H1 (cell line): ENCODE measurements around the gene CCDC127. TPM values are rescaled to one million over a fixed set of nuclear protein-coding genes. Genes with fewer than 3 reads are reported as not detected.

Source experiments
- CTCF ChIA-PET: fragments of 300-600 bp; sonication (Branson Sonifier 250); formaldehyde crosslinking; loops from one replicate; lab custom pipeline; 2021; ENCODE audit not compliant: partially characterized antibody; lab: Charles Lee
- POLR2A ChIA-PET: fragments of 300-600 bp; sonication (Branson Sonifier 250); formaldehyde crosslinking; loops from one replicate; lab custom pipeline; 2021; ENCODE audit warnings: inconsistent platforms; ENCODE audit not compliant: partially characterized antibody; lab: Charles Lee
- DNase-seq, 2 experiments: peaks; one replicate each; pipeline versions ENCODE4 v3.0.0 to v3.0.0-alpha.2; 2010 to 2022; ENCODE audit warnings: low spot score in 2 of 2, low read depth in 1 of 2, mixed read lengths in 1 of 2
- FAIRE-seq: peaks from 2 replicates; lab custom pipeline; 2011; peaks lifted over from hg19 to GRCh38; lab: Jason Lieb, UNC
- H2AFZ ChIP-seq: 2 replicates; pipeline ENCODE4 v1.8.1; 2012; ENCODE audit warnings: low read length, inconsistent platforms
- H2AK5ac ChIP-seq: 2 replicates; pipeline ENCODE4 v1.6.1; 2013; ENCODE audit warnings: low read depth, low read length
- H2BK120ac ChIP-seq: replicated peaks from 2 replicates; pipeline ENCODE3; 2013; ENCODE audit warnings: low read depth, low read length, inconsistent platforms
- H2BK12ac ChIP-seq: 2 replicates; pipeline ENCODE4 v1.6.1; 2013; ENCODE audit warnings: low read depth, low read length
- H2BK15ac ChIP-seq: 2 replicates; pipeline ENCODE4 v1.6.1; 2013; ENCODE audit warnings: low read length
- H2BK20ac ChIP-seq: 2 replicates; pipeline ENCODE4 v1.6.1; 2013; ENCODE audit warnings: low read length
- H2BK5ac ChIP-seq: 2 replicates; pipeline ENCODE4 v1.6.1; 2013; ENCODE audit warnings: low read depth, low read length
- H3K14ac ChIP-seq: 2 replicates; pipeline ENCODE4 v1.6.1; 2013; ENCODE audit warnings: inconsistent platforms; ENCODE audit not compliant: insufficient read length
- H3K18ac ChIP-seq: 2 replicates; pipeline ENCODE4 v1.6.1; 2013; ENCODE audit warnings: low read length; ENCODE audit errors: extremely low read depth
- H3K23ac ChIP-seq: 2 replicates; pipeline ENCODE4 v1.6.1; 2013; ENCODE audit warnings: inconsistent platforms; ENCODE audit not compliant: insufficient read length
- H3K23me2 ChIP-seq: 2 replicates; pipeline ENCODE4 v1.6.1; 2013; ENCODE audit warnings: low read depth, low read length
- H3K27ac ChIP-seq: 2 replicates; pipeline ENCODE4 v1.6.1; 2011; ENCODE audit warnings: low read depth, low read length, inconsistent platforms
- H3K27me3 ChIP-seq, 4 experiments: replicated peaks in 1 of 4; 1 replicate in 1 of 4; 2 replicates in 3 of 4; pipeline versions ENCODE4 v1.6.1 to v1.8.1; 2011 to 2013; ENCODE audit warnings: low read length in 3 of 4, mild to moderate bottlenecking in 3 of 4, inconsistent platforms in 2 of 4, mixed read lengths in 2 of 4, moderate library complexity in 1 of 4; ENCODE audit not compliant: control insufficient read depth in 3 of 4, insufficient read depth in 3 of 4; ENCODE audit errors: extremely low read depth in 1 of 4
- H3K36me3 ChIP-seq, 4 experiments: 2 replicates each; pipeline versions ENCODE4 v1.6.1 to v1.8.1; 2011 to 2013; ENCODE audit warnings: mild to moderate bottlenecking in 4 of 4, low read length in 3 of 4, moderate library complexity in 2 of 4, control low read depth in 1 of 4, inconsistent platforms in 1 of 4; ENCODE audit not compliant: insufficient read depth in 4 of 4, control insufficient read depth in 2 of 4
- H3K4ac ChIP-seq: replicated peaks from 2 replicates; pipeline ENCODE3; 2013; ENCODE audit warnings: low read length, low read depth, mixed read lengths, inconsistent platforms; ENCODE audit not compliant: insufficient read length
- H3K4me1 ChIP-seq, 4 experiments: replicated peaks in 1 of 4; 1 replicate in 1 of 4; 2 replicates in 3 of 4; pipeline versions ENCODE4 v1.6.1 to v1.8.1; 2011 to 2013; ENCODE audit warnings: low read length in 3 of 4, inconsistent platforms in 2 of 4, mixed read lengths in 1 of 4; ENCODE audit not compliant: insufficient read depth in 4 of 4, control insufficient read depth in 3 of 4
- H3K4me2 ChIP-seq, 2 experiments: 2 replicates each; pipeline versions ENCODE4 v1.6.1 to v1.8.1; 2011 to 2013; ENCODE audit warnings: low read depth in 2 of 2, low read length in 2 of 2, control low read depth in 1 of 2, inconsistent platforms in 1 of 2, mild to moderate bottlenecking in 1 of 2; ENCODE audit not compliant: insufficient read depth in 1 of 2
- H3K4me3 ChIP-seq, 4 experiments: fragments of 200-600, 300-600 bp in 1 of 4; sonication (generic), shearing (Covaris generic), sonication (Bioruptor Twin) in 1 of 4; 2 replicates each; pipeline versions ENCODE4 v1.5.1 to v1.8.1; 2011 to 2016; ENCODE audit warnings: low read length in 4 of 4, low read depth in 3 of 4, control low read depth in 2 of 4, inconsistent platforms in 2 of 4, mild to moderate bottlenecking in 2 of 4, mixed read lengths in 1 of 4, moderate library complexity in 1 of 4; ENCODE audit not compliant: insufficient read depth in 2 of 4; ENCODE audit errors: extremely low read depth in 1 of 4
- H3K56ac ChIP-seq: replicated peaks from 2 replicates; pipeline ENCODE3; 2013; ENCODE audit warnings: low read depth, mild to moderate bottlenecking, mixed read lengths, low read length, inconsistent platforms; ENCODE audit not compliant: insufficient read length
- H3K79me1 ChIP-seq: 2 replicates; pipeline ENCODE4 v1.6.1; 2013; ENCODE audit warnings: low read depth, low read length, control low read depth
- H3K79me2 ChIP-seq, 2 experiments: 2 replicates each; pipeline versions ENCODE4 v1.6.1 to v1.8.1; 2012 to 2013; ENCODE audit warnings: low read length in 2 of 2, mild to moderate bottlenecking in 2 of 2, inconsistent platforms in 1 of 2; ENCODE audit not compliant: insufficient read depth in 2 of 2, control insufficient read depth in 1 of 2
- H3K9ac ChIP-seq, 4 experiments: replicated peaks in 1 of 4; 1 replicate in 1 of 4; 2 replicates in 3 of 4; pipeline versions ENCODE4 v1.6.1 to v1.8.1; 2011 to 2013; ENCODE audit warnings: low read depth in 3 of 4, low read length in 3 of 4, control low read depth in 2 of 4, mild to moderate bottlenecking in 2 of 4, moderate library complexity in 2 of 4, inconsistent platforms in 1 of 4; ENCODE audit errors: extremely low read depth in 1 of 4
- H3K9me3 ChIP-seq, 2 experiments: 2 replicates each; pipeline versions ENCODE4 v1.6.1 to v1.8.1; 2012 to 2013; ENCODE audit warnings: mild to moderate bottlenecking in 2 of 2, moderate library complexity in 2 of 2, control low read depth in 1 of 2, inconsistent platforms in 1 of 2, low read depth in 1 of 2, low read length in 1 of 2, mixed read lengths in 1 of 2; ENCODE audit not compliant: insufficient read depth in 2 of 2
- H4K20me1 ChIP-seq, 2 experiments: replicated peaks in 1 of 2; 2 replicates each; pipeline versions ENCODE3 to v1.8.1; 2011 to 2013; ENCODE audit warnings: inconsistent platforms in 2 of 2, low read length in 2 of 2, mild to moderate bottlenecking in 1 of 2; ENCODE audit not compliant: insufficient read depth in 2 of 2, control insufficient read depth in 1 of 2
- H4K5ac ChIP-seq: 2 replicates; pipeline ENCODE4 v1.6.1; 2013; ENCODE audit warnings: low read length, low read depth, mixed read lengths, inconsistent platforms; ENCODE audit not compliant: insufficient read length
- H4K8ac ChIP-seq: 2 replicates; pipeline ENCODE4 v1.8.0; 2013; ENCODE audit warnings: mild to moderate bottlenecking, moderate library complexity, low read length, inconsistent platforms; ENCODE audit not compliant: insufficient read depth; ENCODE audit errors: extremely low read depth
- H4K91ac ChIP-seq: replicated peaks from 2 replicates; pipeline ENCODE3; 2013; ENCODE audit warnings: low read length, mixed read lengths, inconsistent platforms; ENCODE audit not compliant: insufficient read length
- CTCF ChIP-seq, 3 experiments: IDR thresholded peaks; 1 replicate in 2 of 3; 2 replicates in 1 of 3; pipeline versions ENCODE4 v1.5.1 to v1.6.1; 2011; ENCODE audit warnings: low read length in 3 of 3, mild to moderate bottlenecking in 3 of 3, inconsistent platforms in 2 of 3, low read depth in 1 of 3, moderate library complexity in 1 of 3; ENCODE audit not compliant: insufficient read depth in 1 of 3; ENCODE audit errors: control extremely low read depth in 1 of 3
- EZH2 ChIP-seq: fragments of 200-600 bp; sonication (generic); IDR thresholded peaks from 2 replicates; pipeline ENCODE4 v1.7.1; 2012; ENCODE audit warnings: low read depth, mild to moderate bottlenecking, moderate library complexity, low read length, inconsistent platforms; ENCODE audit not compliant: severe bottlenecking
- GTF2F1 ChIP-seq: IDR thresholded peaks from 2 replicates; pipeline ENCODE4 v1.6.1; 2012; ENCODE audit warnings: low read depth, low read length, improper control_type of control experiment, borderline replicate concordance
- JUND ChIP-seq: IDR thresholded peaks from 2 replicates; pipeline ENCODE4 v1.6.1; 2011; ENCODE audit warnings: mild to moderate bottlenecking, improper control_type of control experiment, low read length
- NANOG ChIP-seq: IDR thresholded peaks from 2 replicates; pipeline ENCODE4 v1.6.1; 2011; ENCODE audit warnings: low read length, low read depth, mild to moderate bottlenecking, inconsistent platforms; ENCODE audit not compliant: insufficient read depth, poor library complexity, severe bottlenecking
- RBBP5 ChIP-seq: IDR thresholded peaks from 2 replicates; pipeline ENCODE4 v1.7.1; 2012; ENCODE audit warnings: low read depth, mild to moderate bottlenecking, inconsistent platforms, low read length, moderate library complexity, borderline replicate concordance
- SIN3A ChIP-seq, 2 experiments: IDR thresholded peaks in 1 of 2; conservative IDR thresholded peaks in 1 of 2; 2 replicates each; pipeline ENCODE4 v1.6.1; 2011 to 2012; ENCODE audit warnings: low read length in 2 of 2, improper control_type of control experiment in 1 of 2, low read depth in 1 of 2, mild to moderate bottlenecking in 1 of 2
- SRF ChIP-seq: IDR thresholded peaks from 2 replicates; pipeline ENCODE4 v1.6.1; 2011; ENCODE audit warnings: mild to moderate bottlenecking, low read depth, low read length, moderate library complexity
- TAF7 ChIP-seq: optimal IDR thresholded peaks from 2 replicates; pipeline ENCODE3; 2011; ENCODE audit warnings: low read depth, mild to moderate bottlenecking, inconsistent platforms, low read length, moderate library complexity, borderline replicate concordance
- WGBS, 2 experiments: shearing (Covaris generic) in 1 of 2; methylation state at CpG; one replicate each; pipeline versions ENCODE4 v1.1.6 to v1.1.7; 2013 to 2015; ENCODE audit warnings: low lambda C conversion rate in 2 of 2, mixed read lengths in 2 of 2, inconsistent platforms in 1 of 2, low coverage in 1 of 2, missing lambda C conversion rate in 1 of 2; ENCODE audit not compliant: insufficient replicate concordance in 2 of 2, insufficient coverage in 1 of 2, insufficient read length in 1 of 2; ENCODE audit errors: extremely low coverage in 1 of 2, missing lambda C conversion rate in 1 of 2; 5-methylcytosine and 5-hydroxymethylcytosine counted together
- polyA plus RNA-seq, 7 experiments: library from polyadenylated mRNA; depleted of rRNA in 3 of 7; stranded (reverse) in 5 of 7; unstranded in 2 of 7; fragments of >200 nt in 5 of 7; fragments of 200-250 nt in 2 of 7; gene quantifications; 1 replicate in 5 of 7; 2 replicates in 1 of 7; 4 replicates in 1 of 7; pipeline versions ENCODE4 v1.2.1 to v1.2.3, GENCODE V29; 2011 to 2013; ENCODE audit warnings: missing spikeins in 2 of 7, mixed read lengths in 2 of 7
- total RNA-seq: library from RNA; stranded (reverse); fragmentation: NEBNext Ultra II Directional; extraction: Animal tissue kit (Norgen Biotek cat#: 25700); gene quantifications from 2 replicates; pipeline ENCODE4 v1.2.1, GENCODE V29; 2021
- TF ChIP-seq, protein P1 (sequence below): IDR thresholded peaks from 2 replicates; pipeline ENCODE4 v1.6.1; 2011; ENCODE audit warnings: low read depth, mild to moderate bottlenecking, low read length; ENCODE audit not compliant: insufficient read depth

Gene CCDC127
- total and polyA plus RNA-seq, 2 of the 8 experiments (the other 6 are each of a cell fraction or from before 2014, with no cell fraction given): 2.9 to 8.0 TPM

- H3K23me2 ChIP-seq: no peaks in the 10 kb centered on the region
- H3K4me1 ChIP-seq: no peaks in the 10 kb centered on the region
- ChIA-PET CTCF (interaction anchor here (2.7 to 3.1 kb wide), 2 partner anchors 9 to 11 kb away, joined by 9 to 12 read pairs; no protein-coding TSS in a partner anchor), POLR2A (interaction anchor here (1.0 to 1.7 kb wide), 2 partner anchors 10 kb away, joined by 3 to 6 read pairs; no protein-coding TSS in a partner anchor)
- no peak overlapping the region for H2BK120ac ChIP-seq
- no peak overlapping the region for H4K91ac ChIP-seq
- H3K14ac ChIP-seq: no peak overlapping the region
- peaks cover 9 to 29% (median 13%) of the 10 kb centered on the region in 4 experiments; a peak in 6 of 8 replicates for H3K36me3 ChIP-seq
- H3K4me3 ChIP-seq: no peak overlapping the region
- no peak overlapping the region for H2AFZ ChIP-seq
- H3K27me3 ChIP-seq: no peaks in the 10 kb centered on the region
- DNase-seq (no peak), FAIRE-seq (no peak)
- peaks cover 0 to 3% of the 10 kb centered on the region in 2 experiments for H4K20me1 ChIP-seq
- no peak overlapping the region for H3K18ac ChIP-seq
- no peaks in the 10 kb centered on the region for H3K79me1 ChIP-seq
- no peak overlapping the region for H4K8ac ChIP-seq
- no peak overlapping the region for H3K27ac ChIP-seq
- no peak overlapping the region for H3K9ac ChIP-seq
- H3K4me2 ChIP-seq: no peak overlapping the region
- H2BK12ac ChIP-seq: no peak overlapping the region
- H3K4ac ChIP-seq: no peak overlapping the region
- WGBS, 2 experiments: 75% methylated on average over 9 of the region's 9 CpGs; no CpG with 5 or more reads in 1 of the 2 experiments
- no peak overlapping the region for H2BK20ac ChIP-seq
- H3K56ac ChIP-seq: no peak overlapping the region
- no peak overlapping the region for H2BK15ac ChIP-seq
- no peak overlapping the region for H2BK5ac ChIP-seq
- no peak overlapping the region for H3K23ac ChIP-seq
- no peak overlapping the region for H4K5ac ChIP-seq
- no peaks in the 10 kb centered on the region for H3K79me2 ChIP-seq
- H3K9me3 ChIP-seq: no peaks in the 10 kb centered on the region
- H2AK5ac ChIP-seq: no peak overlapping the region
- TF ChIP-seq NANOG: no peak
- TF ChIP-seq RBBP5: no peak
- TF ChIP-seq EZH2: no peak
- no peak for TF ChIP-seq SIN3A (conservative IDR thresholded peaks at IDR 0.05 in 1 of 2, IDR thresholded peaks at IDR 0.05 in 1 of 2; ENCODE audit: low read depth in 1 of 2, low read length in 2 of 2)
- no peak for TF ChIP-seq GTF2F1
- TF ChIP-seq SRF: no peak
- TF ChIP-seq TAF7: no peak
- TF ChIP-seq, protein P1, sequence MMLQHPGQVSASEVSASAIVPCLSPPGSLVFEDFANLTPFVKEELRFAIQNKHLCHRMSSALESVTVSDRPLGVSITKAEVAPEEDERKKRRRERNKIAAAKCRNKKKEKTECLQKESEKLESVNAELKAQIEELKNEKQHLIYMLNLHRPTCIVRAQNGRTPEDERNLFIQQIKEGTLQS: no peak
- TF ChIP-seq JUND: no peak
- no peak for TF ChIP-seq CTCF (IDR thresholded peaks at IDR 0.05; ENCODE audit: control extremely low read depth in 1 of 3, insufficient read depth in 1 of 3, low read depth in 1 of 3, low read length in 3 of 3)
These were observed 38.6 kb downstream of the CCDC127 start for GRCh38 chr5:179401-179800.
